Measurements from ENCODE around the gene AK5.

DNA sequence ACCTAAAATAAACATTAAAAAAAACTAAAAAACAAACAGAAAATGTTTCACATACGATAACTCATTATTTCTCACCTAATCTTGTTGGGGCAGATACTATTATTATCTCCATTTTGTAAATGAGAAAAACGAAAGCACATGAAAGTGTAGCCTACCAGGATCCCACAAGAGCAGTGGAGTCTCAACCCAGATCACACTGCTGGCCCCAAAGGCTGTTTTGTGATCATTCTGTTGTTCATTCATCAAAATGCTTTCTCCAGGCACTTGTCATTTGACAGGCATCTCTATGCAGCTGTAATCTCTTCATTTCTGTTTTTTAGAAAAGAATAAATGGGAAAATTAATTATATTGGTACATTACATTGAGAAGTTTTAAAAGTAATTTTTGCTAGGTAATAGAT, 67.5 kb downstream of the AK5 start:
- TF ChIP-seq, protein P1, sequence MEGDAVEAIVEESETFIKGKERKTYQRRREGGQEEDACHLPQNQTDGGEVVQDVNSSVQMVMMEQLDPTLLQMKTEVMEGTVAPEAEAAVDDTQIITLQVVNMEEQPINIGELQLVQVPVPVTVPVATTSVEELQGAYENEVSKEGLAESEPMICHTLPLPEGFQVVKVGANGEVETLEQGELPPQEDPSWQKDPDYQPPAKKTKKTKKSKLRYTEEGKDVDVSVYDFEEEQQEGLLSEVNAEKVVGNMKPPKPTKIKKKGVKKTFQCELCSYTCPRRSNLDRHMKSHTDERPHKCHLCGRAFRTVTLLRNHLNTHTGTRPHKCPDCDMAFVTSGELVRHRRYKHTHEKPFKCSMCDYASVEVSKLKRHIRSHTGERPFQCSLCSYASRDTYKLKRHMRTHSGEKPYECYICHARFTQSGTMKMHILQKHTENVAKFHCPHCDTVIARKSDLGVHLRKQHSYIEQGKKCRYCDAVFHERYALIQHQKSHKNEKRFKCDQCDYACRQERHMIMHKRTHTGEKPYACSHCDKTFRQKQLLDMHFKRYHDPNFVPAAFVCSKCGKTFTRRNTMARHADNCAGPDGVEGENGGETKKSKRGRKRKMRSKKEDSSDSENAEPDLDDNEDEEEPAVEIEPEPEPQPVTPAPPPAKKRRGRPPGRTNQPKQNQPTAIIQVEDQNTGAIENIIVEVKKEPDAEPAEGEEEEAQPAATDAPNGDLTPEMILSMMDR (conservative IDR thresholded peaks at IDR 0.05; ENCODE audit: low read depth, low read length): no peak
- TF ChIP-seq USF2 (IDR thresholded peaks at IDR 0.05; ENCODE audit: low read depth, low read length): no peak
- no peak for TF ChIP-seq RFX5 (IDR thresholded peaks at IDR 0.05; ENCODE audit: low read depth, low read length)
- TF ChIP-seq SMC3 (IDR thresholded peaks at IDR 0.05; ENCODE audit: low read depth, low read length): no peak
- no peak for TF ChIP-seq MAFK (IDR thresholded peaks at IDR 0.05; ENCODE audit: low read depth, low read length)
- TF ChIP-seq POLR2A (IDR thresholded peaks at IDR 0.05; ENCODE audit: low read depth, low read length): no peak
- TF ChIP-seq FOS (IDR thresholded peaks at IDR 0.05; ENCODE audit: low read depth, low read length): no peak
- TF ChIP-seq RAD21 (IDR thresholded peaks at IDR 0.05; ENCODE audit: low read length): no peak
